Kasumi-1 (cell line): ENCODE data around the gene SREBF1.

Source experiments
- DNase-seq, 2 experiments: peaks; one replicate each; lab custom pipeline; 2025; lab: John Stamatoyannopoulos, UW

Gene SREBF1

GRCh38 chr17:17763136-17763535 is 73.7 kb downstream of the SREBF1 start:
- no peak for DNase-seq

- DNase-seq, result no peak
These were observed 74.1 kb downstream of the SREBF1 start for GRCh38 chr17:17762744-17763105.
